ENCODE data around the gene DNAJA3. TPM values are rescaled to one million over a fixed set of nuclear protein-coding genes. Genes with fewer than 3 reads are reported as not detected.

Gene DNAJA3
- total RNA-seq, 1 experiment from 2014 or later = 58.9 TPM

GRCh38 chr16:4416200-4417032 lies 9.3 kb upstream of the DNAJA3 start, which contains the start of gene CORO7:
Gene CORO7 (minus strand): TSS chr16:4416596. CDS start chr16:4416518, 78 bp downstream.
- H3K4me1 ChIP-seq (replicated peaks; ENCODE audit: insufficient read depth) = peaks cover 7% of the 10 kb centered on the region
- TF ChIP-seq CTCF (conservative IDR thresholded peaks at IDR 0.05) = no peak
- TF ChIP-seq EZH2 (IDR thresholded peaks at IDR 0.05; ENCODE audit: low read depth) = no peak
- POLR2A ChIA-PET (ENCODE audit: unreplicated experiment) = interaction anchor here (0.6 to 0.7 kb wide), 4 partner anchors 26 to 714 kb away, joined by 3 to 7 read pairs (median 6); no protein-coding TSS in a partner anchor
- H3K4me3 ChIP-seq = peak within 1 kb of the TSS; percentile 84
- no peaks in the 10 kb centered on the region for H3K36me3 ChIP-seq (ENCODE audit: low read depth)
- H3K79me2 ChIP-seq (ENCODE audit: low read depth) = peaks cover 22% of the 10 kb centered on the region
- no peaks in the 10 kb centered on the region for H3K9me3 ChIP-seq (ENCODE audit: insufficient read depth, low read depth)
- H3F3A ChIP-seq (ENCODE audit: insufficient read depth, low read depth) = peaks cover 22% of the 10 kb centered on the region; the same call in 1 of the 2 replicates
- no peak within 1 kb of the TSS for H3K27ac ChIP-seq
- H3K4me2 ChIP-seq = peak within 1 kb of the TSS; percentile 92
- no peaks in the 10 kb centered on the region for H3K27me3 ChIP-seq (ENCODE audit: insufficient read depth, low read depth)
- peak; percentile 73 to 97 for DNase-seq
- intact Hi-C loops (cut with micrococcal nuclease; ENCODE audit: unreplicated experiment) = loop anchor here (10.0 kb wide), 1 partner anchor 198 kb away; the partner anchor contains the start of gene UBALD1
- peak within 1 kb of the TSS; percentile 87 for H2AFZ ChIP-seq
- peaks cover 9% of the 10 kb centered on the region; the same call in 1 of the 2 replicates for H4K20me1 ChIP-seq (ENCODE audit: insufficient read depth)
- no peaks in the 10 kb centered on the region for H3K9me2 ChIP-seq (ENCODE audit: insufficient read depth)
- no TSS peak for BruUV-seq (replicated peaks)
- CTCF ChIA-PET = interaction anchor here (0.5 to 0.7 kb wide), 3 partner anchors 7 to 163 kb away, joined by 3 to 4 read pairs (median 3); no protein-coding TSS in a partner anchor

- no peaks in the 10 kb centered on the region for H3K27me3 ChIP-seq (ENCODE audit: insufficient read depth, low read depth)
- peaks cover 10% of the 10 kb centered on the region for H3K4me1 ChIP-seq (replicated peaks; ENCODE audit: insufficient read depth)
- H3K4me3 ChIP-seq = no peak overlapping the region
- H3K9me2 ChIP-seq (ENCODE audit: insufficient read depth) = no peaks in the 10 kb centered on the region
- CTCF ChIA-PET = interaction anchor here (1.0 kb wide), 1 partner anchor 68 kb away, joined by 18 read pairs; the partner anchor contains the start of gene PAM16
- POLR2A ChIA-PET (ENCODE audit: unreplicated experiment) = interaction anchor here (0.5 kb wide), 1 partner anchor 67 kb away, joined by 7 read pairs; no protein-coding TSS in a partner anchor
- no peaks in the 10 kb centered on the region for H3K9me3 ChIP-seq (ENCODE audit: insufficient read depth, low read depth)
- TF ChIP-seq CTCF (conservative IDR thresholded peaks at IDR 0.05) = no peak
- H3K4me2 ChIP-seq = no peak overlapping the region
- H4K20me1 ChIP-seq (ENCODE audit: insufficient read depth) = peaks cover 7% of the 10 kb centered on the region; the same call in 1 of the 2 replicates
- no peak for DNase-seq
- BruUV-seq (replicated peaks) = no TSS peak
- H3K79me2 ChIP-seq (ENCODE audit: low read depth) = peaks cover 14% of the 10 kb centered on the region
- no peak overlapping the region for H3K27ac ChIP-seq
- H2AFZ ChIP-seq = no peak overlapping the region
- H3K36me3 ChIP-seq (ENCODE audit: low read depth) = no peaks in the 10 kb centered on the region
- intact Hi-C loops (cut with micrococcal nuclease; ENCODE audit: unreplicated experiment) = loop anchor here (10.0 kb wide), 1 partner anchor 195 kb away; the partner anchor contains the start of gene UBALD1
- H3F3A ChIP-seq (ENCODE audit: insufficient read depth, low read depth) = peaks cover 20% of the 10 kb centered on the region; the same call in 1 of the 2 replicates
Measured at GRCh38 chr16:4419402-4419959, 6.2 kb upstream of the DNAJA3 start.

GRCh38 chr16:4420505-4421105 lies 5.1 kb upstream of the DNAJA3 start:
- Histone ChIP-seq H4K20me1 (ENCODE audit: insufficient read depth) (no peaks in the 10 kb centered on the region), H2AFZ (no peak overlapping the region), H3K4me3 (no peak overlapping the region), H3K36me3 (ENCODE audit: low read depth) (no peaks in the 10 kb centered on the region), H3K4me1 (replicated peaks; ENCODE audit: insufficient read depth) (peaks cover 5% of the 10 kb centered on the region; the same call in 1 of the 2 replicates), H3K9me3 (ENCODE audit: insufficient read depth, low read depth) (no peaks in the 10 kb centered on the region), H3K79me2 (ENCODE audit: low read depth) (0 out of 2 replicates have a peak, but pooled peaks cover 6% of the 10 kb centered on the region), H3F3A (ENCODE audit: insufficient read depth, low read depth) (peaks cover 10% of the 10 kb centered on the region; the same call in 1 of the 2 replicates), H3K9me2 (ENCODE audit: insufficient read depth) (no peaks in the 10 kb centered on the region), H3K27ac (no peak overlapping the region), H3K27me3 (ENCODE audit: insufficient read depth, low read depth) (no peaks in the 10 kb centered on the region), H3K4me2 (no peak overlapping the region)
- DNase-seq = no peak
- intact Hi-C loops (cut with micrococcal nuclease; ENCODE audit: unreplicated experiment) = no loop called here
- TF ChIP-seq CTCF (conservative IDR thresholded peaks at IDR 0.05) (no peak), EZH2 (IDR thresholded peaks at IDR 0.05; ENCODE audit: low read depth) (no peak)
- CTCF ChIA-PET = no interaction called here
- no TSS peak for BruUV-seq (replicated peaks)
- POLR2A ChIA-PET (ENCODE audit: unreplicated experiment) = interaction anchor here (0.6 kb wide), 1 partner anchor 45 kb away, joined by 3 read pairs; no protein-coding TSS in a partner anchor
